ENCODE measurements around the gene ERC2.

Gene ERC2

DNA sequence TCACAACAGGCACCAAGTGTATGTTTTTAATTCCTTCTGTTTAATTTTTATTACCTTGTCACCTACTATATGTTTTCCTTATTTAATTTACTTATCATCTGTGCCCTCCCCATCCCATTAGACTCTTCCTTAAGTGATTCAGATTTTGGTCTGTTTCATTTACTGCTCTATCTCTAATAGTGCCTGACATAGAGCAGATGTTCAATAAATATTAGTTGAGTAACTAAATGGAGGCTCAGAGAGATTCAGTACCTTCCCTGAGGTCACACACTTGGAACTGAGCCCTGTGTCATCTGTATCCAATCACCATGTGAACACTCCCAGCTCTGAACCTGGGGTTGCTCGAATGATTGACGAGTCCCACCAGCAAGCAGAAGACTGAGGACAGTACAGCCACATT is 663.1 kb downstream of the ERC2 start:
- in situ Hi-C loops (cut with MboI; ENCODE audit: low sequenced_read_pairs), result no loop called here

DNA sequence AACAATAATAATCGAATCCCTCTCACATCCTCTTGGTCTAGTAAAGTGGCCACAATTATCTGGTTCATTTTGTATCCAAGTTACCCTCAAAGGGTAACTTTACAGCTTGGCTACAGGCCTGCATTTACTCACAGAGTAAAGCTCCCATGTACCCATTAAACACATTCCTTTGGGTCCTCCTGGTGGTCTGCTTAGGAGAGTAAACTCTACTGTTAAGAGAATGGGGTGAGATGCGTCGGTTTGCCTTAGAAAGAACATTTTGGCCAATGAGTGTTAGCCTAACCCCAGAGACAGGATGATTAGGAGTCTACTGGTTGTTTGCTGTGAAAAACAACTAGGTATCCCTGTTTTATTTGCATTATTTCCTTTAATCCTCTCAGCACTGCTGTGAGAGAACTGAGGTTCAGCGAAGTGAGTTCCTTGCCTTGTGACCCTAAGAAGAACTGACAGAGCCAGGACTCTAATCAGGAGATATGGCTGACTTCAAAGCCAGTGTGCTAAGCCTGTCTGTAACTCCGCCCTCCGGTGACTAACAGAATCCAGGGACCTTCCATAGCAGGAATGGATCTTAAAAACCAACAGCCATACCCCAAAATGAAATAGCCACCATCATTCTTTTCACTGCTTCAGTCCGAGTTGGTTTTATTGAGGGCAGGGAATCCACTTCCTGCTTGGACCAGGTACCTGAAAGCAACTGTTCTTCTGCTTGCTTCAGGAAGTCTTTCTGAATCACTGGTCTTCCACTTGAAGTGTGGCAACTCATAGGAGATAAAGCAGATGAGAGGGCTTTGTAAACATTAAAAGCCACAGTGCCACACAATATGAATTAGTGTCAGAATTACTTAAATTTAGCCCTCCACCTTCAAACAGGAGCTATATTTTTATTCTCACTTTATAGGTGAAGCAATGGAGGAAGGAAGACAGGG is 663.8 kb downstream of the ERC2 start:
- in situ Hi-C loops (cut with MboI; ENCODE audit: low sequenced_read_pairs), result no loop called here

DNA sequence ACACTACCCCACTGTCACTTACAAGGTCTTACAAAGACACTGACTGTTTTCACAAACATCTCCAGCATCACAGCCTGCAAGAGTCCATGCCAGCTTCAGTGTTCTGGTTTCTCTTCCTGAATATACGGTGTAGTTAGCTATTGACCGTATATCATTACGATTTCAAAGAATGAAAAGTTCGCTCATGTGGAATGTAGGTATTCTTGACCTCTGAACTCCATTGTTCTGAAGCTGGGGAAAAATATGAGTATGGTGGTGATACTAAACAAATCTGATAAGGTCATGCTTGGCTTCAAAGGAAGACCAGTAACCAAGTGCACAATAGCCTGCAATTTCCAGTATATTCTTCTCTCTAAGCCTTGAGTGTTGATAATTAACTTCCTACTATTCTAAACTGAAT is 665.5 kb downstream of the ERC2 start:
- in situ Hi-C loops (cut with MboI; ENCODE audit: low sequenced_read_pairs), result no loop called here

DNA sequence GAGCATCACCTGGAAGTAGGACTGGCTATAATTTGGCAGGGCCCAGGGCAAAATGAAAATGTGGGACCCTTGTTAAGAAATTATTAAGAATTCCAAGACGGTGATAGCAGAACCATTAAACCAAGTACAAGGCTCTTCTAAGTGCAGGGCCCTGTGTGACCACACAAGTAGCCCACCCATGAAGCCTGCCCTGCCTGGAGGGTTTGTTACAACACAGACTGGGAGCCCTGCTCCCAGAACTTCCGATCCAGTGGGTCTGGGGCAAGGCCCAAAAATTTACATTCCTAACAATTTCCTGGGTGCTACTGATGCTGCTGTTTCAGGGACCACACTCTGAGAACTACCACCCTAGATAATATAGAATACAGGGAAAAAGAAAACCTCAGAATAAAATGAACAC is 666.6 kb downstream of the ERC2 start:
- in situ Hi-C loops (cut with MboI; ENCODE audit: low sequenced_read_pairs), result no loop called here

DNA sequence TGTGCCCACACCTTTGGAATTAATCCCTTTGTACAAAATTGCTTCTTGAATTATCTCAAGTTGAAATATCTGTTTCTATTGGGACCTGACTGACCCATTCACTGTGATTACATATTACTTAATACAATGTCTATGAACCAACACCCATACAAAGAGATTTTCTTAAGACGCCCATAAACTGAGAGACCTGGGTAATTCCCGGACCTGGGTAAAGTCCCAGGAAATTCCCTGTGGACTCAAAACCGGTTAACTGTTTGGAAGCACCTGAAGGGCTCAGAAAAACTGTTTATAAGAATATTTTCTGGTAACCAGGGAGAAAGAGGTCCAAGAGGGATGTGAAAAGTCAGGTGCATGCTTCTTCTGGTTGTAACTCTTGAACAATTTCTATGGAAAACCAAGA is 667.2 kb downstream of the ERC2 start:
- in situ Hi-C loops (cut with MboI; ENCODE audit: low sequenced_read_pairs), result no loop called here

DNA sequence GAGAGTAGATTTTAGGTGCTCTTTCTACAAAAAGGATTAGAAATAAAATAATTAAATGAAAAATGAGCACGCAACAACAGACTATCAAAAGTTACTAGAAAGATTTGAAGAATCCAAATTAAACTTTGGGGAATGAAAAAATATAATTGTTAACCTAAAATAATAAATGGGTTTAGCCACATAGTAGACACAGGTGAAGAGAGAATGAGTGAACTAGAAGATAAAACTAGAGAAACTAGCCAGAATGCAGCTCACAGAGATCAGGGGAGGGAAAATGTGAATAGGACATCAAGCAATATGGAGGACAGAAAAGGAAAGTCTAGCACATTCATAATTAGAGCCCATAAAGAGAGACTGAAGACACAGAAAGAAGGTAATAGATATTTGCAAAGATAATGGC is 670.5 kb downstream of the ERC2 start:
- in situ Hi-C loops (cut with MboI; ENCODE audit: low sequenced_read_pairs), result no loop called here

DNA sequence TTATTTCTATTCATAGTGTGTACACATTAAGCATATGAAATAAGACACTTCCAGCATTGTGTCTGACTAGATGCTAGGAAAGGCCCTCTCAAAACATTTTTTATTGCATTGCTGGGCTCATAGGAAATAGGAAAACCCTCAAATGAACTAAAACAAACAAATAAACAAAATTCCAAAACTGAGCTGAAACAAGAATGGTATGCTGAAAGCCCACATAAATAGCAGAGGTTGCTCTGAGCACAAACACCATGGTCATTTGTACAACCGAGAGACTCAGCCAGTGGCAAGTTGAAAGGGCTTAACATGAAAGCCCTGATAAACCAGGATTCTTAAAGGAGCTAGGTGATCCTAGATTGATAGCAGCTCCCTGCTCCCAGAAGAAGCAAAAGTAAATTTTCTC is 671.2 kb downstream of the ERC2 start:
- in situ Hi-C loops (cut with MboI; ENCODE audit: low sequenced_read_pairs), result no loop called here

DNA sequence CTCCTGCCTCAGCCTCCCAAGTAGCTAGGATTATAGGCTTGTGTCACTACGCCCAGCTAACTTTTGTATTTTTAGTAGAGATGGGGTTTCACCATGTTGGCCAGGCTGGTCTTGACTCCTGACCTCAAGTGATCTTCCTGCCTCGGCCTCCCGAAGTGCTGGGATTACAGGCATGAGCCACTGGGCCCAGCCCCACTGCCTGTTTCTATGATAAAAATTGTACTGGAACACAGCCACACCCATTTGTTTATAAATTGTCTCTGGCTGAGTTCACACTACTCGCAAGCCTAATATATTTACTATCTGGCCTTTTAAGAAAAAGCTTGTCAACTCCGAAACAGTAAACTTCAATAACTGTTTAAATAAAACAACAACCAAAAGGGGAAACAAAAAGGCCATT is 671.7 kb downstream of the ERC2 start:
- in situ Hi-C loops (cut with MboI; ENCODE audit: low sequenced_read_pairs), result no loop called here

DNA sequence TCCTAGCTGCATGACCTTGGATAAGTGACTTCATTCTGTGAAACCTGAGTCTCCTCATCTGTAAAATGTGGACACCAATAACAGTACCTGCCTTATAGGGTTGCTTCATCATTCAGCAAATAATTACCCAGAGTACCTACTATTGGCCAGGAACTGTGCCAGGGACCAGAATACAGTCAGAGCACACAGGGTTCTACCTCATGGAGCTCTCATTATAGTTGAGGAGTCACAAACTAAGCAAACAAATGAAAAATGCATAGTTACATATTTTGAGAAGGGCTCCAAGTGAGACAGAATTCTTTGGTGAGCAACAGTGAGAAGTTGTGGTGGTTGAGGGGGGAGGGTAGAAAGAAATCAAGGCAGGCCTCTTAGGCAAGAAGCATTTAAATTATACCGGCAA is 672.5 kb downstream of the ERC2 start:
- in situ Hi-C loops (cut with MboI; ENCODE audit: low sequenced_read_pairs), result no loop called here

DNA sequence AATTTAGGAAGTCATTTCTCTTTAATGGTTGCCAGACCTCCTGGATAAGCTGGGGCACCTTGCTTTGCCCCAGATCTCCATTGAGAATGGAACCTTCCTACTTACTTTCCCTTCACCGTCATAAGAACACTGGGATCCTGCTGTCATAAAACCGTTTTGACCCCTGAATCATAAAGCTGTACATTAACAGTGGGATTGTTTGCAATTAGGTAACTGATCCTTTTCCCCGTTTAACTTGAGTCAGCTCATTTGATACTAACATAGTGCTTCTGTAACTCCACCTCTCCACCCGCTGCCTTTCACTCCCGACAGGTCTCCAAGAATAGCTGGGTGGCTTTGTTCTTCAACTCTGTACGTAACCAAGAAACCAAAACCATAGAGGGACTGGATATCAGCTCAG is 673.0 kb downstream of the ERC2 start:
- in situ Hi-C loops (cut with MboI; ENCODE audit: low sequenced_read_pairs), result no loop called here

DNA sequence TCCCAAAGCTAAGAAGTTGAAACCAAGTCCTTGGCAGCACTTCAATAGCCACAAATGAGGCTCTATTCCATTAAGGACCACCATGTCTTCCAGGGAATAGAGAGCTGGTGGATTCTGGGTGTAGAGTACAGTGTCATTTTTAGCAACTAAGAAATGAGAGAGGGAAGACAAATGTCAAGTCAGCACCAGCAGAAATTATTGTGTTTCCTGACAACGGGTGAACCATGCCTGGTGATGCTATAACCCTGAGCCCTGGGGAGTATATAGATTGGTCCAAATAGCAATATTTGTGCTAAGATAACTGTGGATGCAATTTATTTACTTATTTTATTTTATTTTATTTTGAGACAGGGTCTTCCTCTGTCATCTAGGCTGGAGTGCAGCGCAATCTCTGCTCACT is 675.5 kb downstream of the ERC2 start:
- in situ Hi-C loops (cut with MboI; ENCODE audit: low sequenced_read_pairs), result no loop called here

DNA sequence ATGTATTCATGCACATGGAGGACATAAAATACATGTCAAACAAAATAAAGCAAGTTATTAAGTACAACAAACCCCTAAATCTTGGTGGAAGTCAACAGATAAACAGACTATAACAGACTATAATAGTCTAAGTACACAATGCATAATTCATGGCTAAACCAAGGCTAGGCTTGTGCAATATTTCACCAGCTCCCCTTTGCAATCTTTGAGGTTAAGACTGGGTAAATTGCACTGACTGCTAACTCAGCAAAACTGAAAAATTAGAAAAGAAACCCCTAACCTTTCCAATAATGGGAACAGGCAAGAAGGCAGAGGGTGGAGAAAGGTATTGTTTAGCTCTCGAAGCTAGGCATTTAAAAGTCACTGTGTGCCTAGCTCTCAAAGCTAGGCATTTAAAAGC is 676.3 kb downstream of the ERC2 start:
- in situ Hi-C loops (cut with MboI; ENCODE audit: low sequenced_read_pairs), result no loop called here

DNA sequence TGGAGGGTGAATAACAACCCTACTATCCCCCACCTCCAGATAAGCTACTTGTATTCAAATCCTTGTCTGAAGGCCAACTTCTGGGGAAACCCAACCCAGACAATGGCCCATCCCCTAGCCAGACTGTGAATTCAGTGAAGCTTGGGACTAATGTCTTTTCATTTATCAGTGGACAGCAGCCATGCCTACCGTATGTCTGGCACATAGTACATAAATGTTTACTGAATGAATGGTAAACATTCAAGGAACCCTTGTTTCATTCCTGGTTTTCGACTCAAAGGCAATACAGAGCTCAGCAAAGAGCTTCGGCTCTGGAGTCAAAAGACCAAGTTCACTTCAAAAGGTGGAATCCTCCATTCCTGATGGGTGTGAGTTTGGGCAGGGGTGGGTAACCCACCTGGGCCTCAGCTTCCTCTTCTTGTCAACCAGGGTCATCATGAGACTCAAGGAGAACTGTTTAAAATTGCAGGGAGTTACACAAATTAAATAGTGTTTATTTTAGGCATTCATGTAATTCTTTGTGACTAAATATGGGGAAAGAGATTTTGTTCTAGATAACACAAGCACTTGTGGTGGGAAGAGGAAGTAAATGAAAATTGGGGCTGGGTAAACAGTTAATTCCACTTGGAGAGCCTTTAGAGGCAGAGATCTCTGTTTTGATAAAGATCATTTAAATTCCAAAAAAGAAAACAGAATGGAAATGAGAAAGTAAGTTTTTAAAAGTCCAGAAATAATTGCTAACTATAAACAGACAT is 677.5 kb downstream of the ERC2 start:
- in situ Hi-C loops (cut with MboI; ENCODE audit: low sequenced_read_pairs), result no loop called here

DNA sequence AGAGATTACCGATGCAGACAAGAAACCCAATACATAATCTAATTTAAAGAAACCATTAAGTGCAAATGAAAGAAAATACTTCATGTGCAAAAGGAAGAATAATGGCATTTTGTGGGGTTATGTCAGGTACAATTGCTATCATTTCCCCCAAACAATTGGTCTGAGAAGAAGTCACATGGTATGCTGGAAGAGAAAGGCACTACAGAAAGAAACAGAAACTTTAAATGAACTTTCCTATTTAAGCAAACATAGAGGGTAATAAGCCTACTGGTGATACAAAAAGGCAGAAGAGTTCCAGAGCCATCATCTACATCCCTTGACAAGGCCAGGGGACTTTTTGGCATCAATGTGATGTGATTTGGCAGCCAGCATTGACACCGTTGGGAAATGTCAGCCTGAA is 678.8 kb downstream of the ERC2 start:
- in situ Hi-C loops (cut with MboI; ENCODE audit: low sequenced_read_pairs), result no loop called here

DNA sequence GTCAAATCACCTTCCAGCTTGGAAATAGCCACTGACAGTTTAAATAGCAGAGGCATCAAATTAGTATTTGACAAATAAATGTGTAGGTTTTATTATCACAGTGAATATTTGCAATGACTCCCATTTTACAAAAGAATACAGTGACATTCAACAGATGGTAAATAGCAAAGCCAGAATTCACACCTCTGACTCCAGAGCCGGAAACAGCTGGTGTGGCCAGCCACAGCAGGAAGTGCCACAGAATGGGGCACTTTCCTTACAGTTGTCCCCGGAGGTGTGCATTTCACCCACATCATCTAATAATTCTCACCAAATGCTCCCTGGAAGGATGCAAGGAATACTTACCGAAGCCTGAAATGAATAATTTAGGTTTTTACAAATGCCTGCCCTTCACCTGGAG is 685.5 kb downstream of the ERC2 start:
- in situ Hi-C loops (cut with MboI; ENCODE audit: low sequenced_read_pairs), result no loop called here

DNA sequence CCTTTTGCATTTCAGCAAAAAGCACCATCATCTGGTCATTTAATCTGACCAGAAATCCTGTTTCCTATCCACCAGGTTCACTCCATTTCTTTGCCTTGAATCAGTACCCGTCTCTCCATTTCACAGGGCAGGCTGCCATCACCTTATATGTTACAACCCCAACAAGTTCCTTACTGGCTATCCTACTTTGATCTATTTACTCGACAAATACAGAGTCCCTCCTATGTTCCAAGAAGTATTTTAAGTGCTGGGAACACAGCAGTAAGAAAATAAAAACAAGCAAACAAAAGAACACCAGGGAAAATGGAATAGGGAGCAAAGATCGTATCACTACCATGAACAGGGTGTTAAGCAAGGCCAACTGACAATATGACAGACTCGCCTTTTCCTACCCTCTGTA is 685.9 kb downstream of the ERC2 start:
- in situ Hi-C loops (cut with MboI; ENCODE audit: low sequenced_read_pairs), result no loop called here

DNA sequence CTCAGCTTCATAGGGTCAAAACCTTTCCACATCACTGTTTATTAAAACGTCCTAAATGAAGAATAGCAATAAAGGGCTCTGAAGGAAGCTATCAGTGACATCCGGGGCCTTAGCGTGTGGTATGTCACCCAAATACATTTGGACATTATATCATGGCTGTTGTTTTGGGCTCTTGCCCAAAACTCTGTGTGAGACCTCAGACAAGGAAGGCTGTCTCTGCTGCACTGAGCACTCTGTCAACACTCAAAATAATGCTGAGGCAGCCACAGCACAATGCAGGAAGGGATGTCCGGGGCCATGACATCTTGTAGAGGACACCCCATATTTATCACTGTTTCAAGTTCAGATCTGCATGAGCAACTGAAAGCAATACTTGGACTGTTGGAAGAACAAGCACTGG is 687.4 kb downstream of the ERC2 start:
- in situ Hi-C loops (cut with MboI; ENCODE audit: low sequenced_read_pairs), result no loop called here

DNA sequence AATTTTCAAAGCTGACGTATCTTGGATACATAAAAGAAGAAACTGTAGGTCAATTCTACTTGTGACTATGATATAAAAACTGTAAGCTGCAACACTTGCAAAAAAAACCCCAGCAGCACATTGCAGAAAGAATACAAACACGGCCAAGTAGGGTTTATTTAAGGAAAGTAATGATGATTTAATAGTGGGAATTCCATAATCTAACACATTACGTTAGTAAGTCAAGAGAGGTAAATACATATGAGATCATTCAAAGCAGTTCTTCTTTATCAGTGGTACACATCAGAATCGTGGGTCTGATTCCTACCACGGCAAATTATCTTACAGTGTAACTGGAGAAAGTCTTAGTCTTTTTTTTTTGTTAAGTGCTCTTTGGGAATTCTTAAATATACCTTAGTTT is 688.7 kb downstream of the ERC2 start:
- in situ Hi-C loops (cut with MboI; ENCODE audit: low sequenced_read_pairs), result no loop called here

DNA sequence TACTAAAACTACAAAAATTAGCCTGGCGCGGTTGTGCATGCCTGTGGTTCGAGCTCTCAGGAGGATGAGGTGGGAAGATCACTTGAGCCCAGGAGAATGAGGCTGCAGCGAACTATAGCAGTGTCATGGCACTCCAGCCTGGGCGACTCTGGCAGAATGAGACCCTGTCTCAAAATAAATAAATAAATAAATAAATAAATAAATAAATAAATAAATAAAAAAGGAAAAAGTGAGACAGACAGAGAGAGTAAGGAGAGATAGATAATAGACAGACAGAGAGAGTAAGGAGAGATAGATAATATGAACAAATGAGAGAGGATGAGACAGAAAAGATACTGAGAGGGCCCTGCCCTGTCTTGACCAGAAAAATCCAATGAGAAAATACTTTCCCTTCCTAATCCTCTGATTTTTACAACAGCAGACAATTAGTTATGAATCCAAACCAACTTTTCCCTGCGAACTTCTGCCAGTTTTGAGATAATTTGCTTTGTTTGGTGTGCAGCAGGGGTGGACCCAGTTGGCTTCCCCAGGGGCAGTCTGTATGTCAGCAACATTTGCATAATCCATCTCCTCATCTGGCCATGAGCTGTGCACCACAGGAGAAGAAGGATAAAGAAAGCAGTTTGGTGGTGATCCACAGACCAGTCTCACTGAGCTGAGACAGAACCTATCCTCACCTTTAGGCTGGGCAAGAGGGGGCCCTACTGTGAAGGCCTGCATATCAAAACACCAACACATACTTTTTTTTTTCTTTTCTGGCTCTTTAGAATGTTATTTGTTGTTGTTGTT is 692.7 kb downstream of the ERC2 start:
- in situ Hi-C loops (cut with MboI; ENCODE audit: low sequenced_read_pairs), result no loop called here

DNA sequence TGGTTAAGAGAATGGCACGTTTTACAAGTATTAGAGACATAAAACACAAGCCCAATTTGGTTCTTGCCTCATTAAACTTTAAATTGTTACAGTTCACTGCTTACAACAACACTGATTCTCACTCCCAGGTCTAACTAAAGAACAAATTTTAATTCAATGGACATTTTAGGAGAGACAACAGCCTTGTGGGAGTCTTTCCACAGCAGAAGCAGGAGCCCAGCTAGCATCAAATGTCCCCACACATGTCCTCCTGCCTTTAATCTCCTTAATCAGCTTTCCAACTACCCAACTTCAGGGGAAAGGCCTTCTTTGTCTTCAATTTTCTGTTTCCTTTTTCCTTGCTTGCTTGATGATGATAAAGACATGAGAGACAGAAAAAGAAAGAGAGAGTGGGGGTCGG is 693.4 kb downstream of the ERC2 start:
- in situ Hi-C loops (cut with MboI; ENCODE audit: low sequenced_read_pairs), result no loop called here

DNA sequence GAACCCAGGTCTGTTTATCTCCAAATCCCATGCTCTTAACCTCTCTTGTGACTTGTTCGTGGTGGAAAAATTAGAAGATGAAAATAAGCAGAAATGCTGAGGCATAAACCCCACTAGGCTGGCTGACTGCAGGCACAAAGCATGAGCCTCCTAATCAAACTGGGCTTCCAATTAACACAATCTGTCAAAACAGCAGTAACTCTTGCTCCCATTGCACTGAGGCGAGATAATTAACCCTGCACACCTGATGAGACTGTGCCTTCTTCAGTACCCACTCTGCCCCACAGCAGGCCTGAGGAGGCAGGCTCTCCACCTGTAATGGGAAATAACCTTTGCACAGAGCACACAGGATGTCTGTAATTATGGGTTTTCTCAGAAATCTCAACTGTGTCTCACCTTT is 696.8 kb downstream of the ERC2 start:
- in situ Hi-C loops (cut with MboI; ENCODE audit: low sequenced_read_pairs), result no loop called here

DNA sequence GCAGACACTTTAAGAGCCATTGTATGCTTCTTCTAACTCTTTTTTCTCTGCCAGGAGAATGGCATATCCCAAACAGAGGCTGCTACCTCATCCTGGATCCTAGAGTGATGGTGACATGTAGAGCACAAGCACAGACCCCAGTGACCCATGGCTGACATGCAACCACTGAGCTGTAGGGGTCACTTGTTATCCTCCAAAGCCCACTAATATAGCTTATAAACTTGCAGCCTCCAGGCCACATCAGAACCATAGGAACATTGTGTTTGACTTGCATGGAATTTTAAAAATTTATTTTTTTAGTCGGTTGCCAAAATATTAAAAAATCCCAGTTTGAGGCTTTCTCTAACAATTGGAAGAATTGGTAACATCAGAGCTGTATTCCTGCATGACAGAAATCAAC is 698.2 kb downstream of the ERC2 start:
- in situ Hi-C loops (cut with MboI; ENCODE audit: low sequenced_read_pairs), result no loop called here
